Globus pallidus (tissue), 1 donor: ENCODE measurements around the gene SSPN.

Source experiments
- DNase-seq: peaks from one replicate; pipeline ENCODE4 v3.0.0-alpha.2; 2015; ENCODE audit warnings: low spot score

The SSPN gene

DNA sequence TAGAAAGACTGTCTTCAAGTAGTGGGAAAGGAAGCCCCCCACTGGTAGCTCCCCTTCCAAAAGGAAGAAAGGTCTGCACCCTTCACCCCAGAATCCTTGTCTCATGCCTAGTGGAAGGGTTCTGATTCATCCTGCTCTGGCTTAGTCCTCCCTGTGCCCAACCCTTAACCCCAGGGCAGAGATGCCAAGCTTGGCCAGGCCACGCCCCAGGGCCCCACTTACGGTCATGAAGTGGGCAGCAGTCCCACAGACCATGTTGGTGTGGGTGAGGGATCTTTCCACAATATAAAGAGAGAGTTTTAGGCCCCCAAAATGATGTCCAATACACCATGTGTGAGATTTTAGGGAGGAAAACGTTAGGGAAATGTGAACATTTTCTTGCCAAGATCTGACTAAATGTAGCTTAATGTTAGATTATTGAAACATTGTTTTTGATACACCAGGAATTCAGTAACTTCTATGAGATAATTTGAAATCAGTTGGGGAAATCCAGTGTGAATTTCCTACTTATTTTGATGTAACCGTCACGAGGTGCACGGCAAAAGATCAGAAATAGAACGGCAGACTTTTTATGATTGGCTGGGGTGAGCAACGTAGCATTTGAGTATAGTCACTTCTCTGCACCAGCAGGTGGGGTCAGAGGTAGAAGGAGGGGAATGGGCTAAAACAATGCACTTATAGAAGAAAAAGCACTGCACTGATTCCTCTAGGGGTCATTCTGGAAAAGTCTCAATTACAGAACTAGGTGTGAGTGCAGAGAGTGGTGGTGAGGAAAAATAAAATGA, 8.2 kb upstream of the SSPN start:
- no peak for DNase-seq

DNA sequence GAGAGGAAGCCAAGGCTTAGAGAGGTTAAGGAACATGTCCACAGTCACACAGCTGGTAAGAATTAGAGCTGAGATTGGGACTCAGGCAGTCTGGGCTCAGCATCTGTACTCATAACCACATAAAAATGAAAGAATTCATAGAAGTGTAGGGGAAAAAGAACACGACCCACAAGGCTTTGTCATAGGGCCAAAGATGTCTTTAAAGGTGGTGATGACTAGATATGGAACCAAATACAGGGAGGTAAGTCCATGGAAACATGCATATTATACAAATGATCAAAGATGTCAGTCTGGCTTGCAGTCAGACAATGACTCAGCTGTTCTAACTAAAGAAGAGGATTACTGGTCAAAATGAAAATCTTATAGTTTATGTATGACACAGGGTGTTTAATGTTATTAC, 7.2 kb upstream of the SSPN start:
- no peak for DNase-seq

DNA sequence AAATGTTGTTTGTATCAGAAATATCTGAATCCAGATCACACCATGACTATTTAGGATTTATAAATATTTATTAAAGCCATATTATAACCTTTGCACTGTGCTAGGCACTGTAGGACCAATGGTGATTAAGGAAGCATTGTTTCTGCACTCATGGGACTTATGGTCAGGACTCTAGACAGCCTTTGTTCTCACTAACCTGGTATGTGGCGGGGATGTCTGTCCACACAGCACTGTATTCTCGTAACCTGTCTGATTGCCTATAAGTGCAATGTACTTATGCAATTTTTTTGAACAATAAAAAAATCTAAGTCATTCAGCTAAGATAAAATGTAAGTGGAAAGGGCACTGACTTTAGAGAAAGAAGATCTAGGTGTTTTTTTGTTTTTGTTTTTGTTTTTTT, 6.7 kb upstream of the SSPN start:
- no peak for DNase-seq

DNA sequence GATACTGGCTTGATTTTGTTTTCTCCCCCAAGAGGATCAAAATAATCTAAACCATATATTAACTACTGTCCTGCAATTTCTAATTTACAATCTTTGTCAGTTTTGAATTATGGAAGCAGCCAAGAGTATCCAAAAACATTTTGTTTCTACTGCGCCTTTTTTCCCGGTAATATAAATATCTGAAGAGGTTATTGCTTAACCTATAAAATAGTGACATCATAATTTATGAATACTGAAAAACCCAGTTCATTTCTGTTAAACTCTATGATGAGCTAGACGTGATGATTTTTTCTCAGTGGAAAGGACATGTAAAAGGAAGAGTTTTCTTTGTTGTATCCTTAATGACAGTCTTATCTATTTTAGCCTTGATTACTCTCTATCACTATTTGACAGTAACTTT, 3.2 kb upstream of the SSPN start:
- no peak for DNase-seq

DNA sequence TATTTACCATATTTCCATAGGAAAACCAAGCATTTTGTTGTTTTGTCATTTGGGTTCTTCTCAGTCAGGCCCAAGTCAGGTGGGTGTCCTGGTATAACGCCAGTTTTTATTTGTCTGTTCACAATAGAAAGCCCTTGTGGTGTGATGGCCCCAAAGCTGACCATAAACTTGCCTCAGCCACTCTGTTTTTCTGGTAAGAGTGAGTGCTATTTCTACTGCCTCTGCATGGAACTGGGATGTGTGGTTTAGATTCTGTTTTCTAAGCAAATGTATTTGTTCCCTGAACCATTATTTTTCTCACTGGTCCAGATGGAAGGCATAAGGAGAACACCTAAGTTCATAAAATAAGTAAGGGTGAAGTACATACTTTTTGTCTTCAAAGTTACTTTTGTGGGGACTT, 1.8 kb upstream of the SSPN start:
- DNase-seq, result no peak

DNA sequence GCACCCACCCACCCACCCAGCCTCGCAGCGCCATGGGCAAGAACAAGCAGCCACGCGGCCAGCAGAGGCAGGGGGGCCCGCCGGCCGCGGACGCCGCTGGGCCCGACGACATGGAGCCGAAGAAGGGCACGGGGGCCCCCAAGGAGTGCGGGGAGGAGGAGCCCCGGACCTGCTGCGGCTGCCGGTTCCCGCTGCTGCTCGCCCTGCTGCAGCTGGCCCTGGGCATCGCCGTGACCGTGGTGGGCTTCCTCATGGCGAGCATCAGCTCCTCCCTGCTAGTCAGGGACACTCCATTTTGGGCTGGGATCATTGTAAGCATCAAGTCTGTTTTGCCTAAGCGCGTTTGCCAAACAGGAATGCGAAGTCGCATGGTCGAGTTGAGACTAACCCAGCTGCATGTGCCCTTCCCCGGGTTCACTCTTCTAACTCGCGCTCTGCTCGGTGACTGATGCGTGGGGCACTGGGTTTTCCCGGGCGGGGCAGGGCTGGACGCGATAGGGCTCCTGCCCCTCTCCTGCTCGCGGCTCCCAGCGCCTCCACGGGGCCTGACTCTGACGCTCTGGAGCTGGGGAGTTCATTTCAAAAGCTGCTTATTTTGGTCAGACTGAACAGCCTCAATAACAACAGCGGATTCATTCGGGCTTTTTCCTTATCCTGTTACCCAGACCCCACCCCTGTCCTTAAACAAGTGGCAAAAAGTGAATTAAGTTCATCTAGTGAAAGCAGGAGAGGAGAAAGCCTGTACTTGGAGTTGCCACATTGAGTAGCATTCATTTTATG, 458 bp downstream of the SSPN start:
- DNase-seq, result peak; percentile 80

DNA sequence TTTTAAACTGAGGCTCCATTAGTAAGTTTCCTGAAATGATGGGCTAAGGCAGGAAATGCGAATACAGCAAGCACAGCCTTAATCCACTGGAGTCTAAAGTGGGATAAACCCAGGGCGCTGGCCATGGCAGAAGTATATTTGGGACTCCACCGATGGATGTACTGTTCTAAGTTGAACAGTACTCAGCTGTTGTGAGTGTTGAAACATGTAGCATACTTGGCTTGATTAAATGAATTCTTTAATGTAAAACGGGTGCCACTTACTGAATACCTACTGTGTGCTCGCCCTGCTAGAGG, 996 bp downstream of the SSPN start:
- no peak for DNase-seq

DNA sequence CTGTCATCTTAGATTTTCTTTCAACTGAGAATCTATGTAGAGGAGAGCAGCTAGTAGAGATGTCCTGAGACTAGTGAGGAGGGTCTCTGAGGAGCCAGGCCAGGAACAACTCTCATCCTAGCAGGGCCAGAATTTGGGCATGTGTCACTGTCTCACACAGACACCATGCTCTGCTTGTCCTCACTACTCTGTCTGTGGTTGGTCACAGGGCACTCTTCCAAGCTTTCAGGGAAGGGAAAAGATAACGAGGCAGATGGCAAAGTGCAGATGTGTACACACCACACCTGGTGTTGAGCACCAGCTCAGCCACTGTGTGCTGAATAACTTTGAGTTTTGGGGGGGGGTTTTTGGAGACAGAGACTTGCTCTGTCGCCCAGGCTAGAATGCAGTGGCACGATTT, 2.5 kb downstream of the SSPN start:
- no peak for DNase-seq

DNA sequence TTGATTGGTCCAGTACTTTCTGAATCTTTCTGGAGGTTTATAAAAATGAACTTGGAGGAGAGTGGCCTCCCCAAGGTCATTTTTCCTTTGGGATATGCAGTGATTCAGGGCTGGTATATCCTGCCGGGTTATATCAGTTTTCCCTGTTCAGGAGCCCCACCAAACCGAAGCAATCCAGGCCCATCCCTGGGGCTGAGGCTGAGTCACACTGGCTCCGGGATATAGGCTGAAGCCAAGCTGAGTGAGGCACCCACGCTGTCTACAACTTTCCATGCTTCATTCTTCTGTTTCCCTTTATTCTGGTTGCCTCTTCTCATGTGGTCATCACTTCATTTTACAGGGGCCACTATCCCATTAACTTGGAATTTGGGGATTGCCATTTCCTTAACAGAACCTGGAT, 3.4 kb downstream of the SSPN start:
- no peak for DNase-seq

DNA sequence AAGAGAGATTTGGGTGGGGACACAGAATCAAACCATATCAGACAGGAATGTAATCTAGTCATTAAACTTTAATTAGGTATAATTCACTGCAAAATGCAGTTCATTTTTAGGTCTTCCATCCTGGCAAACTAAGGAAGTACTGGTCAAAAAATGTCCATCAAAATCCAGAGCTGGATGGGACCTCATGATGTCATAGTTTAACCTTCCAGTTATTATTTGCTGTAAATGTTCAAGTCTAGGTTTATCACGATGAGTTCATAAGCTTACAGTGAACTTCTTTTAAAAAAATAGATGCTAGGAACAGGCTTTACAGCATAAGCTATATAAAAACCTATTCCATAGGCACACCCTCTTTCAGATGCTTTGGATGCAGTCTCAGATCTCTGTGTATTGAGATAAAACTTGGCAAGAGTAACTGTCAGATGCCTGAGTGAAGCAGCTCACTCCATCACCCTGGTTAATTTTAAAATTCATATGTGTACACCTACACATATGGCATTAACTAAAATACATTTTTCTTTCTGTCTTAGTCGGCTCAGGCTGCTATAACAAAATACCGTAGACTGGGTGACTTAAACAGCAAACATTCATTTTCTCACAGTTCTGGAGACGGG, 7.9 kb downstream of the SSPN start:
- DNase-seq, result no peak

DNA sequence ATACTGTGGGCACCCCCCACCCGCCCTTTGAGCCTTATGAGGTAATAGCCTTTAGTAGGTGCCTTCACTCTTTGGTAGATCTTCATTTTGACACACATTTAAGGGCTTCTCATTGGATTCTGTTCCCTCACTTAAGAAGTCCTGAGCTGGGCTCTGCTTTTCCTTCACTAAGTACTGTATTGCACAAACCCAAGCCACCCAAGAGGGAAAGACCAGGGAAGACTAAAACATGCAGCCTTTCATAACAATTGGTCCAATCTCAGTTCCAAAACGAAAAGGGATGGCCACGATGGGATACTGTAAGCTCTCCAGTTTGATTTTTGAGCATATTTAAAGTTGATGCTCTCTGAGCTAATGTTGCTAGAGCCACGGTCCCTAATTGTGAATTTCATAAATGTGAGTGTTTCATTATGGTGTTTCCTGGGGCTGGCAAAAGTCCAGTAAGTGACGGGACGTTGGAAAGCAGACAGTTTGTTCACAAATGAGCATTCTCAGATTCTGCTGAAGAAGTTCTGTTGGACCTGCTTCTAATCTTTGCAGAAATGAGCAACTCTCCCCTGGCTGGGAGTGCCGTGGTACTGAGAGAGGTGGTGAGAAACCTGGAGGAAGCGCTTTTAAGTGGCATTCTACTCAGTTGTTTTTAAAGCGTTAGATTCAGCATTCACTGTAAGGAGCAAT, 9.4 kb downstream of the SSPN start:
- DNase-seq, result no peak

DNA sequence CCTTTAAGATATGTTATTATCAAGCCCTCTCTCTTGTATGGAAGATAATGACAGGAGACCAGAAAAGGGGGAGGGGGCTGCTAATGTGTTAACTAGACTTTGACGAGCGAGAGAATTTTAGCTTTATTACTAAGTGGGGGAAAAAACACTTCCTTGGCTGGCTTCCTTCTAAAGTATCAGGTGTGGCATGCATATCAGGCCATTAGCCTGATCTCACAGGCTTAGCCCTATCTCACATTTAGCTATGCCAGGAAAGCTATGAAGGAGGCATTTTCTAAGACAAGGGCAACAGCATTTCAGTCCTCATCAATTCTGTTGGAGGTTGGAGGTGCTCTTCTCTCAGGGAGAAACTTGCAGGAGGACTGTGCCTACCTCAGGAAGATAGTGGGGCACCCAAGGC, 9.9 kb downstream of the SSPN start:
- no peak for DNase-seq

DNA sequence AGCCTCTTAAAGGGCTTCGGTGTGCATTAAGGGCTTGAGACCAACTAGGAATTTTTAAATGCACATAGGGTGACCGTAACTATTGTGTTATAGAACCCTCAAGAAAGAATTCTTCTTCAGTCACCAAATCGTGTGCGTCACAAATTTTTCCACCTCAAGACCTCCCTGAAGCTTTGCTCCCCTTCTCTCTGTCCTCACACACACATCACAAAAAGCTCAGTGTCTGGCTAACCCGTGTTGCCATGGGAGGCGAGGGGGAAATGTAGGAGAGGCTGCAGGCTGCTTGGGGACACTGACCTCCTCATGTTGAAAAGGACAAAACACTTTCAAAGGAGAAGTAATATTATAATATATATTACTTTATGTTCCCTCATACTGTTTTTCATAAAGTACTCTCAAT, 10.6 kb downstream of the SSPN start:
- peak; percentile 77 for DNase-seq

DNA sequence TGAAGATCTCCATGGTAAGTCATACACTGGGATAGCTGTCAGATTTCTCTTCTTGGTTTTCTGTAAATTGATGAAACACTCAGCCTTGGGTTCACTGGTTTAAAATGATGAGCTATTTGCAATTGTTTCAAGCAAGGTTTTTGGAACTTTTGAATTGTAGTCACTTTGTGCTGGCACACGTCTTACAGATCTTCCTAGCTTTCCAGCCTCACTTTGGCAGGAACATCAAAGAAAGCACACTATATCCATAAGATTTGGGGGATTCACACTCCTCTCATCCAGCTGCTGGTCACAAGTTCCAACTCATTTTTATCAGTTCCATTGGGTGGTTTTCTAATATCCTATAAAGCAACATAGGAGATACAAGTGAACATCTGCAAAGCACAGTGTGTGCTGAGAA, 16.0 kb downstream of the SSPN start:
- DNase-seq, result no peak

DNA sequence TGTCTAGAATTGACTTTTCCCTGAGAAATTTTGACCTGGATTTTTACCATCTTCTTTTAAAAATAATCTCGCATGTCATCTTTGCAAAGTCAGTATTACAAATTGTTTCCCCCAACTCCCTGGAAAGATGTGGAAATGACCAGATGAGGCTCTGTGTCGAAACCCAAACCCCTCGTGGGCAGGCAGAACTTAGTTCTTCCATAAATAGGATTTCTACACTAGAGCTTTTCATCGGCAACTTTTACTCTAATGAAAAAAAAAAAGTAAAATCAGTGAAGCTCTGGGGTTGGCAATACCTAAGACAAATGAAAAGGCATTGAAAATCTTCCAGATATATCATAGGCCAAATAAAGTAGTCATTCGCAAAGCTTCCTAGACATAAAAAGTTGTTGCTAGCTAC, 17.0 kb downstream of the SSPN start:
- DNase-seq, result no peak

DNA sequence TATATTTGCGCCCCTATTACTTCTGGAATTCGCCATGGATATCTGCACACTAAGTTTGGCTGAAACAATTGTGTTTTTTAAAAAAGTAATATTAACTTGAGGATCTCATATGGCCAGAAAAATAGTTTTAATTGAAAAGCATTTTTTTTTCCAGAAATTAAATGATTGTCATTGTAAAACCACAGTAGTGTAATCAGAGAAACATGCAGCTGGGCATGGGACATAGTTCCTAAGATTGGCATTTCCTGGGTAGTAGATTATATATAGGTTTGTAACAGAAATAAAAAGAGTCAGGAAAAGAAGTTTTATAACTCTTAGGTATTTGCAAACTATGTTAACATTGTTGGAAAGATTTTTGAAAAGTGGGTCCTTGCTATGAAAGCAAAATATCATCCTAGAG, 17.6 kb downstream of the SSPN start:
- no peak for DNase-seq

DNA sequence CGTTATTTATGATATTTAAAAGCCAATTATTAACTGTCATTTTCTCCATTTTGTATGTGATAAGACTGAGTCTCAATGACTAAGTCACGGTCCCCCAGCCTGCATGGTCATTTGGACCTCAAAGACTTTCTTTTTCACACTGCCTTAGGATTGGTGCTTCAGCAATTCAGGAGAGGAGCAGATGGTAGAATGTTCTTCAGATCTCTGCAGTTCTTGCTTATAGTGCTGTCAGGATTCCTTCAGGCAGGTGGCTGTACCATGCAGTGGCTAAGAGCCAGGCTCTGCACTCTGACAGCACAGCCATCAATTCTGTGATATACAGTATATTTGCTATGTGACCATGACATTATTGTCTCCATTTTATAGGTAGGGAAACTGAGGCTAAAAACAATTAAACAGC, 18.7 kb downstream of the SSPN start:
- DNase-seq, result no peak

DNA sequence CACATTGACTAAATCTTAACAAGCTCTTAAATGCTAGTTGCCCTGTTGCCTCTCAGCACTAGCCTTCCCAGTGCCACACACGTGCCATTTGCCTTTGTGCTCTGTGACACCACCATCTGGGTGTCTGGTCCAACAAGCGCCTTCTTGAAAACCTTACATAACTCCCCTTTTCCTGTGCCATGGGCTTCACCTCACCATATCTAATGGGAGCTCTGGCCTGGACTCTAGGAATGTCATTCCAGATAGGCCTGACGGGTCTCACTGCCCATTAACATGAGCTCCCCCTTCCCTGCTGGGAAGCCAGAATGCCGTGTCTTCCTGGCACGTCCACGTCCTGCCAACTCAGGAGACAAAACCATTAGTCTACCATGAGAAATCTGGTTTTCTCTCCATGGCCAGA, 24.4 kb downstream of the SSPN start:
- no peak for DNase-seq

DNA sequence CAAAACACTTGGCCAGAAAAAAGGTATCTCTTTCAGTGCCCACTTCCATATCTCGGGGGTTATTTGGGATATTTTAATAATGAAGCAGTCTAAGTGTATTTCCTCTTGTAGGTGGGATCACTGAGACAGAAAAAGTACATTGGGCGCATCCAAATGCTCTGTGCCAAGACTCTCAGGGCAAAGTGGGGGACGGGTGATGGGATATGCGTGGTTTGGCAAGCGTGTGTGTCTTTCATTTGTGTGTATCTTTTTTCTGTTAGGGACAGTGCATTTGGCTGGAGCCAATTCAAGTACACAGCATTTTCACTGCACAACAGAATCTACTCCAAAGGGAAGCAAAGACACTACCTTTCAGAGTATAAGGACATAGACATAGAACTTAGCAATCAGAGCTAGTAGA, 29.3 kb downstream of the SSPN start:
- no peak for DNase-seq

DNA sequence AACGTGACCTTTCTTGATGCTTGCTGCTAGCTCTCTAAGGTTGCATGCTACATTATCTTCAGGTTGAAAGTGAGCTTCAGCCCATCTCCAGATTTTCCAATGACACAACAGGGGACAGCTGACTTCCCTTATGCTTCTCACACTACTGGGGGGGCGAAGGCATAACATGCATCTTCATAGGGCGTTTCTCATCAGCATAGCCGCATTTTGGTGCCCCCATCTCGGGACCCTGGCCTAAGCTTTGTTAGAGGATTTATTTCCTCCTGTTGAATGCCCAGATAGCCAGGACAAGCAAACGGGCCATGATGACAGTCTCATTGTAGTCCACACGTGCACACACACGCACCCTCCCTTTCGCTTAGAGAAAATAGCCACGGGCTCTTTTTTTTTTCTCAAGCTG, 30.7 kb downstream of the SSPN start:
- DNase-seq, result no peak

DNA sequence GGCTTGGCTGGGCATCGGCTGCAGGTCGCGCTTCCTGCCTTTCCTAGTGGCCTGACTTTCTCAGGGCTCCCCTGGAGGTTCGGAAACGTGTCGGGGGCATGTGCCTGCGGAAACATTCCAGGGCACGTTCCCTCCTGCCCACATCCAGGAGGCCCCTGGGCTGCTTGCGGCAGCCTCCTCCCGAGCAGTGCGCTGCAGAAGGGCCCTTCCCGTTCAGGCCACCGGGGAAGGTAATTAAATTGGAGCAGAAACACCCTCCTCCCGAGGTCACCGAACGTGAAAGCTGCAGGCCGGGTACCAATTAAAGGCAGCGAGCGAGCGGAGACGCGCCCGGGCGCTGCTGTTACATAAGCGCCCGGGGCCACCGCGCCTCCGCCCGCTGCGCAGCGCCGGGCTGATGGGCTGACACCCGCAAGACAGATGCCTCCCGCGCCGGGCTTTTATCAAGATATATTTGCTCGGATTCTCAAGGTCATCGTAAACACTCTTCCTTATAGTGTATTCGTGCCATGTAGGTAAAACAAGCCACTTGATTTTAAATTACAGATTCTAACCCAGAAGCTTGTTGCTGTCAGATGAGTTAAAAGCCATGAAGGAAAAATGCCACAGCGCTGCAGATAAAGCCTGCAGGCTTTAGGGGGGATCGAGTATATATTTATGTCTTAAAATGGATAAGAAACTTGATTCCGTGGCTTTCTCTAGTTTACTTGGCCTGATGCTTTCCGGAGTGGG, 31.4 kb downstream of the SSPN start:
- DNase-seq, result peak; percentile 75

DNA sequence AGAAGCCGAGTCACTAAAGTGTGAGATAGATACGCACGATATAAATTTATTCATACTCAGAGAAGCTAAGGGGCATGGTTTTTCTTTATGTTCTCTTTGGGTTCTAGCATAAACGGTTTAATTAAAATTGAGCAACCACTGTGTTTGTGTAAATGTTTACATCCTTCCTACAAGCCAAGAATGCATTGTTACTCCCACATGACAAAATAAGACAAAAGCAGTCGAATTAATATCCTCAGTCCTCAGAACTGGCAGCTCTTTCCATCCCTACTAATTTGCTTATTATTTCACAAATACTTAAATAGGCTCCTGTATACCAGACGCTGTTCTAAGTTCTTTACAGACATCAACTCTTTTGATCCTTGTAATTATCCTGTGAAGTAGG, 32.0 kb downstream of the SSPN start:
- no peak for DNase-seq
